Breast epithelium (tissue), 3 donors: ENCODE measurements around the gene AGAP3.

Experiments used
- CTCF ChIP-seq, 3 donors: fragments of 450-650 bp; IDR thresholded peaks; one replicate each; pipeline ENCODE4 v1.5.1; 2016 to 2017; ENCODE audit warnings: antibody characterized with exemption in 3 of 3, mild to moderate bottlenecking in 3 of 3, moderate library complexity in 3 of 3
- POLR2A ChIP-seq: fragments of 450-650 bp; IDR thresholded peaks from one replicate; pipeline ENCODE4 v1.6.1; 2016; ENCODE audit warnings: antibody characterized with exemption, mild to moderate bottlenecking, moderate library complexity

- TF ChIP-seq CTCF (IDR thresholded peaks at IDR 0.05) (no peak), POLR2A (no peak)
Observed at GRCh38 chr7:151048911-151049463, 37.3 kb upstream of the AGAP3 start.
